ENCODE data around the gene RAB36.

- TF ChIP-seq POLR2A (IDR thresholded peaks at IDR 0.05) = no peak
- TF ChIP-seq, protein P1, sequence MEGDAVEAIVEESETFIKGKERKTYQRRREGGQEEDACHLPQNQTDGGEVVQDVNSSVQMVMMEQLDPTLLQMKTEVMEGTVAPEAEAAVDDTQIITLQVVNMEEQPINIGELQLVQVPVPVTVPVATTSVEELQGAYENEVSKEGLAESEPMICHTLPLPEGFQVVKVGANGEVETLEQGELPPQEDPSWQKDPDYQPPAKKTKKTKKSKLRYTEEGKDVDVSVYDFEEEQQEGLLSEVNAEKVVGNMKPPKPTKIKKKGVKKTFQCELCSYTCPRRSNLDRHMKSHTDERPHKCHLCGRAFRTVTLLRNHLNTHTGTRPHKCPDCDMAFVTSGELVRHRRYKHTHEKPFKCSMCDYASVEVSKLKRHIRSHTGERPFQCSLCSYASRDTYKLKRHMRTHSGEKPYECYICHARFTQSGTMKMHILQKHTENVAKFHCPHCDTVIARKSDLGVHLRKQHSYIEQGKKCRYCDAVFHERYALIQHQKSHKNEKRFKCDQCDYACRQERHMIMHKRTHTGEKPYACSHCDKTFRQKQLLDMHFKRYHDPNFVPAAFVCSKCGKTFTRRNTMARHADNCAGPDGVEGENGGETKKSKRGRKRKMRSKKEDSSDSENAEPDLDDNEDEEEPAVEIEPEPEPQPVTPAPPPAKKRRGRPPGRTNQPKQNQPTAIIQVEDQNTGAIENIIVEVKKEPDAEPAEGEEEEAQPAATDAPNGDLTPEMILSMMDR (IDR thresholded peaks at IDR 0.05) = no peak
These were observed 8.7 kb downstream of the RAB36 start for GRCh38 chr22:23153994-23154393.

Measured in ovary (tissue), 3 donors.